Neural cell (in vitro differentiated cells): Measurements from ENCODE around the gene FHIP1A. TPM values are rescaled to one million over a fixed set of nuclear protein-coding genes. Genes with fewer than 3 reads are reported as not detected.

Source experiments
- H2AFZ ChIP-seq: fragments of 200-600, 300-800 bp; sonication (generic), shearing (Covaris generic); 2 replicates; pipeline ENCODE4 v1.6.0; 2014; ENCODE audit warnings: low read depth, mild to moderate bottlenecking, antibody characterized with exemption, low read length, moderate library complexity
- H3F3A ChIP-seq: fragments of 200-600 bp; shearing (Covaris generic); 2 replicates; pipeline ENCODE4 v1.6.1; 2016; ENCODE audit warnings: mild to moderate bottlenecking, moderate library complexity, mixed read lengths, antibody characterized with exemption, low read length; ENCODE audit not compliant: insufficient read depth, poor library complexity, severe bottlenecking
- H3K27ac ChIP-seq: fragments of 200-600, 300-800 bp; sonication (generic), shearing (Covaris generic); 2 replicates; pipeline ENCODE4 v1.5.1; 2014; ENCODE audit warnings: mild to moderate bottlenecking, low read length, moderate library complexity
- H3K27me3 ChIP-seq: fragments of 300-800, 200-600 bp; sonication (generic), shearing (Covaris generic); 2 replicates; pipeline ENCODE4 v1.6.0; 2014; ENCODE audit warnings: mild to moderate bottlenecking, low read depth, low read length, moderate library complexity; ENCODE audit not compliant: insufficient read depth
- H3K36me3 ChIP-seq: fragments of 300-800, 200-600 bp; sonication (generic), shearing (Covaris generic); 2 replicates; pipeline ENCODE4 v1.5.1; 2014; ENCODE audit warnings: mild to moderate bottlenecking, antibody characterized with exemption, low read length, moderate library complexity; ENCODE audit not compliant: insufficient read depth
- H3K4me2 ChIP-seq: fragments of 300-800, 200-600 bp; sonication (generic), shearing (Covaris generic); 2 replicates; pipeline ENCODE4 v1.6.0; 2014; ENCODE audit warnings: mild to moderate bottlenecking, low read length
- H3K4me3 ChIP-seq: fragments of 300-800, 200-600 bp; sonication (generic), shearing (Covaris generic); 2 replicates; pipeline ENCODE4 v1.5.1; 2014; ENCODE audit warnings: mild to moderate bottlenecking, low read length, moderate library complexity
- H3K79me2 ChIP-seq: fragments of 200-600 bp; shearing (Covaris generic); replicated peaks from 2 replicates; pipeline ENCODE4 v1.6.0; 2014; ENCODE audit warnings: mild to moderate bottlenecking, low read length, moderate library complexity; ENCODE audit not compliant: insufficient read depth
- H3K9ac ChIP-seq: fragments of 300-800, 200-600 bp; sonication (generic), shearing (Covaris generic); 2 replicates; pipeline ENCODE4 v1.6.1; 2016; ENCODE audit warnings: mild to moderate bottlenecking, low read length, mixed read lengths
- H3K9me2 ChIP-seq: fragments of 200-600 bp; shearing (Covaris generic); 2 replicates; pipeline ENCODE4 v1.6.1; 2016; ENCODE audit warnings: mild to moderate bottlenecking, low read length, mixed read lengths; ENCODE audit not compliant: insufficient read depth
- H3K9me3 ChIP-seq: fragments of 200-600, 300-800 bp; sonication (generic), shearing (Covaris generic); 2 replicates; pipeline ENCODE4 v1.6.1; 2016; ENCODE audit warnings: mild to moderate bottlenecking, mixed run types, low read length, moderate library complexity, mixed read lengths
- H4K20me1 ChIP-seq: fragments of 200-600 bp; shearing (Covaris generic); 2 replicates; pipeline ENCODE4 v1.6.1; 2016; ENCODE audit warnings: mild to moderate bottlenecking, mixed run types; ENCODE audit not compliant: insufficient read depth
- EZH2 ChIP-seq: fragments of 200-600, 300-800 bp; shearing (Covaris generic), sonication (generic); IDR thresholded peaks from 2 replicates; pipeline ENCODE4 v1.6.1; 2014; ENCODE audit warnings: antibody characterized with exemption, low read length, borderline replicate concordance, mild to moderate bottlenecking; ENCODE audit not compliant: insufficient read depth, poor library complexity, severe bottlenecking
- MXI1 ChIP-seq: fragments of 450-650 bp; conservative IDR thresholded peaks from 2 replicates; pipeline ENCODE4 v1.6.1; 2014; ENCODE audit warnings: antibody characterized with exemption, mild to moderate bottlenecking; ENCODE audit not compliant: poor library complexity, severe bottlenecking
- RAD21 ChIP-seq: fragments of 450-650 bp; conservative IDR thresholded peaks from 2 replicates; pipeline ENCODE4 v1.6.1; 2014; ENCODE audit warnings: antibody characterized with exemption, mild to moderate bottlenecking, moderate library complexity
- SMC3 ChIP-seq: fragments of 450-650 bp; conservative IDR thresholded peaks from 2 replicates; pipeline ENCODE4 v1.6.1; 2014; ENCODE audit warnings: antibody characterized with exemption, mild to moderate bottlenecking, moderate library complexity; ENCODE audit not compliant: poor library complexity
- polyA plus RNA-seq: library from polyadenylated mRNA; depleted of rRNA; stranded (reverse); fragments of >200 nt; gene quantifications from 2 replicates; pipeline ENCODE4 v1.2.3, GENCODE V29; 2014
- TF ChIP-seq, protein P1 (sequence below): fragments of 450-650 bp; IDR thresholded peaks from 2 replicates; pipeline ENCODE4 v1.5.1; 2014; ENCODE audit warnings: antibody characterized with exemption, mild to moderate bottlenecking, moderate library complexity; ENCODE audit not compliant: poor library complexity, severe bottlenecking

Gene FHIP1A
- polyA plus RNA-seq, 1 donor from 2014 or later, result not detected

DNA sequence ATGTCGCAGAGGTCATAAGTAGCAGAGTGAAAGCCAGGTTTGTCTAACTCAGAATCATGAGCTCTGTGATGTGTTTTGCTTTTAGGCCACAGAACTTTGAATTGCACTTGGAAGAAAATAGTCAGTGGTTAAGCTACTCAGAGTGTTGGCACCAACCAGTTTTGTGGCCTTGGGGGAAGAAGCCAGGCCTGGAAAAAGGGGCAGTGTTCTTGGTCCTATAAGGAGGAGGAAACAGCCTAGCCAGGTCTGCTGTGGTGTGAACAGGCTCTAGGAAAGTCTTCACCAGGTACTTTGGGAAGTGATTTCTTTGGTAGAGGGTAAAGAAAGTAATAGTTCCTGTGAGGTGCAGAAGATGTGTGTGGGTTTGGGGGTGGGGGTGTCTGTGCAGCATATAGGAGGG lies 49.2 kb downstream of the FHIP1A start:
- no peaks in the 10 kb centered on the region for H3F3A ChIP-seq
- no peaks in the 10 kb centered on the region for H3K9me2 ChIP-seq
- H3K27ac ChIP-seq, result no peak overlapping the region
- no peak overlapping the region for H3K4me3 ChIP-seq
- H3K36me3 ChIP-seq, result no peaks in the 10 kb centered on the region
- TF ChIP-seq, protein P1, sequence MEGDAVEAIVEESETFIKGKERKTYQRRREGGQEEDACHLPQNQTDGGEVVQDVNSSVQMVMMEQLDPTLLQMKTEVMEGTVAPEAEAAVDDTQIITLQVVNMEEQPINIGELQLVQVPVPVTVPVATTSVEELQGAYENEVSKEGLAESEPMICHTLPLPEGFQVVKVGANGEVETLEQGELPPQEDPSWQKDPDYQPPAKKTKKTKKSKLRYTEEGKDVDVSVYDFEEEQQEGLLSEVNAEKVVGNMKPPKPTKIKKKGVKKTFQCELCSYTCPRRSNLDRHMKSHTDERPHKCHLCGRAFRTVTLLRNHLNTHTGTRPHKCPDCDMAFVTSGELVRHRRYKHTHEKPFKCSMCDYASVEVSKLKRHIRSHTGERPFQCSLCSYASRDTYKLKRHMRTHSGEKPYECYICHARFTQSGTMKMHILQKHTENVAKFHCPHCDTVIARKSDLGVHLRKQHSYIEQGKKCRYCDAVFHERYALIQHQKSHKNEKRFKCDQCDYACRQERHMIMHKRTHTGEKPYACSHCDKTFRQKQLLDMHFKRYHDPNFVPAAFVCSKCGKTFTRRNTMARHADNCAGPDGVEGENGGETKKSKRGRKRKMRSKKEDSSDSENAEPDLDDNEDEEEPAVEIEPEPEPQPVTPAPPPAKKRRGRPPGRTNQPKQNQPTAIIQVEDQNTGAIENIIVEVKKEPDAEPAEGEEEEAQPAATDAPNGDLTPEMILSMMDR, result no peak
- no peak for TF ChIP-seq SMC3
- no peak for TF ChIP-seq EZH2
- TF ChIP-seq MXI1, result no peak
- TF ChIP-seq RAD21, result no peak
- no peak overlapping the region for H3K4me2 ChIP-seq
- H2AFZ ChIP-seq, result no peak overlapping the region
- no peaks in the 10 kb centered on the region for H3K27me3 ChIP-seq
- H3K9ac ChIP-seq, result no peak overlapping the region
- no peaks in the 10 kb centered on the region for H3K9me3 ChIP-seq
- H3K79me2 ChIP-seq, result no peaks in the 10 kb centered on the region
- no peaks in the 10 kb centered on the region for H4K20me1 ChIP-seq

Other genes with a start within 250 kb of the FHIP1A start
- not detected in 2 replicates for gene PRSS48, start 132.0 kb upstream of the FHIP1A start, polyA plus RNA-seq
- gene SH3D19, start 83.6 kb upstream of the FHIP1A start, polyA plus RNA-seq, result 0.46 and 0.64 TPM in 2 replicates